Bronchial epithelial cell (primary cell): ENCODE data around the gene ARHGAP45. TPM values are rescaled to one million over a fixed set of nuclear protein-coding genes. Genes with fewer than 3 reads are reported as not detected.

Experiments used
- DNase-seq: peaks from one replicate; pipeline ENCODE4 v3.0.0-alpha.2; 2010; ENCODE audit warnings: low read depth
- FAIRE-seq: peaks from 2 replicates; lab custom pipeline; 2011; peaks lifted over from hg19 to GRCh38; lab: Jason Lieb, UNC
- H3K27me3 ChIP-seq: 2 replicates; pipeline ENCODE4 v1.5.1; 2011; ENCODE audit warnings: low read length; ENCODE audit not compliant: control insufficient read depth, insufficient read depth
- H3K36me3 ChIP-seq: 2 replicates; pipeline ENCODE4 v1.5.1; 2011; ENCODE audit warnings: low read length; ENCODE audit not compliant: control insufficient read depth, insufficient read depth
- H3K4me3 ChIP-seq: 2 replicates; pipeline ENCODE4 v1.5.1; 2011; ENCODE audit warnings: mild to moderate bottlenecking, low read depth, low read length, control low read depth
- total RNA-seq: library from RNA; depleted of rRNA; stranded (reverse); fragments of >200 nt; gene quantifications from 2 replicates; pipeline ENCODE4 v1.2.1, GENCODE V29; 2014
- TF ChIP-seq, protein P1 (sequence below): IDR thresholded peaks from 2 replicates; pipeline ENCODE4 v1.5.1; 2011; ENCODE audit warnings: mild to moderate bottlenecking, moderate library complexity, low read length, control low read depth, inconsistent platforms; ENCODE audit not compliant: insufficient read depth, severe bottlenecking

ARHGAP45 gene
- total RNA-seq, 1 donor from 2014 or later = 11.8 TPM

GRCh38 chr19:1088416-1089010 is 21.5 kb downstream of the ARHGAP45 start:
- FAIRE-seq = no peak
- peaks cover 16% of the 10 kb centered on the region for H3K36me3 ChIP-seq

DNA sequence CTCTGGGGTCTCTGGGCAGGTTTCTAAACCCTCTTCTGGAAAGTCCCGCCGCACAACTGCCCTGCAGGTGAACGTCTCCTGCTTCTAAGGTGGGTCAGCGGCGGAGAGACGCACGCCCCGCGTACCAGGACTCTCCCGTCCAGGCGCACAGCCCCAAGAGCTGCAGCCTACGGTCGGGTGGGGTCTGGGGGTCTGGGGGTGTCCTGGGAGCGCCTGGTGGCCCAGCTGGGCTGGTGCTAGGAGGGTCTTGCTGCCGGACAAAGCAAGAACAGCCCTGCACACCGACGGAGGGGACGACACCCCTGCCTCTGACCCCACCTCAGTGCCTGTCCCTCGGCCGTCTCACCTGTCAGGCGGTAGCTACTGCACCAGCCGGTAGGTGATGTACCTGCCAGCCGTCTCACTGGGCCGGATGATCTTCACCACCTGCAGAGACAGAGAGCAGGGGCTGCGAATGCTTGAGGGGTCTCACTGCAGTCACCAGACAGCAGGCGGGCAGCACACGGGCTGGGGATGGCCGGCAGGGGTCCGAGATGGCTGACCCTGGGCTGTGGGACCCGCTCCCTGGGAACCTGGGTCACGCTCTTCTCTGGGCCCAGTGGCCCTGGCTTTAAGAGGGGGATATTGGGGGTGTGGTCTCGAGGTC is 22.3 kb downstream of the ARHGAP45 start:
- FAIRE-seq (no peak), DNase-seq (no peak)
- Histone ChIP-seq H3K36me3 (peaks cover 19% of the 10 kb centered on the region), H3K27me3 (no peaks in the 10 kb centered on the region), H3K4me3 (no peak overlapping the region)
- TF ChIP-seq, protein P1, sequence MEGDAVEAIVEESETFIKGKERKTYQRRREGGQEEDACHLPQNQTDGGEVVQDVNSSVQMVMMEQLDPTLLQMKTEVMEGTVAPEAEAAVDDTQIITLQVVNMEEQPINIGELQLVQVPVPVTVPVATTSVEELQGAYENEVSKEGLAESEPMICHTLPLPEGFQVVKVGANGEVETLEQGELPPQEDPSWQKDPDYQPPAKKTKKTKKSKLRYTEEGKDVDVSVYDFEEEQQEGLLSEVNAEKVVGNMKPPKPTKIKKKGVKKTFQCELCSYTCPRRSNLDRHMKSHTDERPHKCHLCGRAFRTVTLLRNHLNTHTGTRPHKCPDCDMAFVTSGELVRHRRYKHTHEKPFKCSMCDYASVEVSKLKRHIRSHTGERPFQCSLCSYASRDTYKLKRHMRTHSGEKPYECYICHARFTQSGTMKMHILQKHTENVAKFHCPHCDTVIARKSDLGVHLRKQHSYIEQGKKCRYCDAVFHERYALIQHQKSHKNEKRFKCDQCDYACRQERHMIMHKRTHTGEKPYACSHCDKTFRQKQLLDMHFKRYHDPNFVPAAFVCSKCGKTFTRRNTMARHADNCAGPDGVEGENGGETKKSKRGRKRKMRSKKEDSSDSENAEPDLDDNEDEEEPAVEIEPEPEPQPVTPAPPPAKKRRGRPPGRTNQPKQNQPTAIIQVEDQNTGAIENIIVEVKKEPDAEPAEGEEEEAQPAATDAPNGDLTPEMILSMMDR = no peak

More at GRCh38 chr19:1088416-1089010, 21.5 kb downstream of the ARHGAP45 start:
- Histone ChIP-seq H3K27me3 (no peaks in the 10 kb centered on the region), H3K4me3 (no peak overlapping the region)
- TF ChIP-seq, protein P1 = no peak
- no peak for DNase-seq

DNA sequence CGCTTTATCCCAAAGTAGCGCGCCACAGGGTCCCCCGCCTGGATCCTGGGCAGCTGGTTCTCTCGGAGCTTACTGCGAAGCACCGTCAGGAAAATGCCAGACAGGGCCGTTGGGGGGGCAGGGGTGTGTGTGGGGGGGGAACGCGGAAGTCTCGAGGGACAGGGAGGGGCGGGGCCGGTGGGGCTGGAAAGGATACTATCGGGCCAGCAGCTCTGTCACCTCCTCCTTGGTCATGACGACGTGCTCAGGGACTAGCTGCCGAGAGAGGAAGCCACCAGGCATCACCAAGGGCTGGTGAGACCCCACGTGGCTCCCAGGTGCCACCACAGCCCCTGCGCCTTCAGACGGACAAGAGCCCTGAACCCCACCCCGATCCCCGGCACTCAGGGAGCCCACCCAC is 22.9 kb downstream of the ARHGAP45 start:
- no peak for DNase-seq
- FAIRE-seq = no peak
- Histone ChIP-seq H3K4me3 (no peak overlapping the region), H3K27me3 (no peaks in the 10 kb centered on the region), H3K36me3 (peaks cover 19% of the 10 kb centered on the region)
- TF ChIP-seq, protein P1 = no peak

GRCh38 chr19:1090731-1091543 is 24.0 kb downstream of the ARHGAP45 start:
- TF ChIP-seq, protein P1 = no peak
- no peak for FAIRE-seq
- DNase-seq = no peak
- Histone ChIP-seq H3K36me3 (peaks cover 19% of the 10 kb centered on the region), H3K27me3 (no peaks in the 10 kb centered on the region), H3K4me3 (no peak overlapping the region)

- no peaks in the 10 kb centered on the region for H3K27me3 ChIP-seq
- H3K36me3 ChIP-seq = peaks cover 19% of the 10 kb centered on the region
- TF ChIP-seq, protein P1 = no peak
- no peak overlapping the region for H3K4me3 ChIP-seq
- FAIRE-seq (no peak), DNase-seq (no peak)
Observed at GRCh38 chr19:1091544-1092175, 24.7 kb downstream of the ARHGAP45 start.
